ENCODE data around the gene SPEF2. TPM values are rescaled to one million over a fixed set of nuclear protein-coding genes. Genes with fewer than 3 reads are reported as not detected.

Gene SPEF2
- total and polyA plus RNA-seq, 9 of the 15 experiments (the other 6 are each of a cell fraction or from before 2014, with no cell fraction given), result 0.11 to 0.62 (median 0.20) TPM; not detected in 2

DNA sequence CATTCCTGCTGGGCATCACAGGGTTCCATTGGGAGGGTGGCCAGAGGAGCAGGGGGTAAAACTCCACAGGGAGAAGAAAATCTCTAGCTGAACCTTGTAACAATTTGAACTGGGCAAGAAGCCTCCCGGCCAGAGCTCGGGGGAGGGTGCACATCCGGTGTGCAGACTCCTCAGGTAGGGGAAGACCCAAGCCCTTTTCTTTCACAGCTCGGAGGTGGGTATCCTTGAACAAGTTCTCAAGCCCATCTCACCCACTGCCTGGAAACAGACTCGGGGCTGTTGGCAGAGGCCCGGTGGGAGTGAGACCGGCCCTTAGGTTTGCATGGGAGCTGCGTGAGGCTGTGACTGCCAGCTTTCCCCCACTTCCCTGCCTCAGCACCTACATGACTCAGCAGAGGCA is 127.5 kb downstream of the SPEF2 start:
- no peak overlapping the region for H3K9ac ChIP-seq (ENCODE audit: insufficient read depth in 1 of 2, low read depth in 2 of 2, low read length in 2 of 2)
- DNase-seq (ENCODE audit: extremely low read depth in 1 of 4, low spot score in 3 of 4) (no peak), FAIRE-seq (no peak), ATAC-seq (no peak)
- POLR2A ChIA-PET, result no interaction called here
- H3K9me3 ChIP-seq (replicated peaks; ENCODE audit: control insufficient read depth, insufficient read depth, low read depth, low read length), result no peaks in the 10 kb centered on the region
- no peaks in the 10 kb centered on the region for H3K9me1 ChIP-seq (ENCODE audit: control insufficient read depth, insufficient read depth, low read length)
- no peak overlapping the region for H2AFZ ChIP-seq (ENCODE audit: low read depth, low read length)
- no peaks in the 10 kb centered on the region for H4K20me1 ChIP-seq (replicated peaks; ENCODE audit: control insufficient read depth, insufficient read depth, low read length)
- H3K27me3 ChIP-seq (ENCODE audit: control insufficient read depth in 2 of 2, insufficient read depth in 2 of 2, low read length in 2 of 2), result no peaks in the 10 kb centered on the region
- H3K27ac ChIP-seq (ENCODE audit: extremely low read depth, low read depth, low read length), result no peak overlapping the region
- H3K4me1 ChIP-seq (replicated peaks in 1 of 2; ENCODE audit: control insufficient read depth in 2 of 2, insufficient read depth in 2 of 2, low read length in 2 of 2), result no peaks in the 10 kb centered on the region
- intact Hi-C loops (cut with micrococcal nuclease), result no loop called here
- BruUV-seq (replicated peaks), result no TSS peak
- no peak overlapping the region for H3K4me3 ChIP-seq
- H3K79me2 ChIP-seq (ENCODE audit: control insufficient read depth, insufficient read depth, low read length), result no peaks in the 10 kb centered on the region
- no peak overlapping the region for H3K4me2 ChIP-seq (ENCODE audit: insufficient read depth, low read length)
- no peaks in the 10 kb centered on the region for H3K36me3 ChIP-seq (ENCODE audit: control insufficient read depth, insufficient read depth, low read length)
- WGBS (ENCODE audit: insufficient coverage, low coverage, missing lambda C conversion rate), result 2% methylated on average over 7 of the region's 8 CpGs
- in situ Hi-C loops (cut with MboI), result no loop called here
- CTCF ChIA-PET (ENCODE audit: low intra/inter-chr PET ratio), result no interaction called here
- TF ChIP-seq, protein P1, sequence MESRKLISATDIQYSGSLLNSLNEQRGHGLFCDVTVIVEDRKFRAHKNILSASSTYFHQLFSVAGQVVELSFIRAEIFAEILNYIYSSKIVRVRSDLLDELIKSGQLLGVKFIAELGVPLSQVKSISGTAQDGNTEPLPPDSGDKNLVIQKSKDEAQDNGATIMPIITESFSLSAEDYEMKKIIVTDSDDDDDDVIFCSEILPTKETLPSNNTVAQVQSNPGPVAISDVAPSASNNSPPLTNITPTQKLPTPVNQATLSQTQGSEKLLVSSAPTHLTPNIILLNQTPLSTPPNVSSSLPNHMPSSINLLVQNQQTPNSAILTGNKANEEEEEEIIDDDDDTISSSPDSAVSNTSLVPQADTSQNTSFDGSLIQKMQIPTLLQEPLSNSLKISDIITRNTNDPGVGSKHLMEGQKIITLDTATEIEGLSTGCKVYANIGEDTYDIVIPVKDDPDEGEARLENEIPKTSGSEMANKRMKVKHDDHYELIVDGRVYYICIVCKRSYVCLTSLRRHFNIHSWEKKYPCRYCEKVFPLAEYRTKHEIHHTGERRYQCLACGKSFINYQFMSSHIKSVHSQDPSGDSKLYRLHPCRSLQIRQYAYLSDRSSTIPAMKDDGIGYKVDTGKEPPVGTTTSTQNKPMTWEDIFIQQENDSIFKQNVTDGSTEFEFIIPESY (CRISPR knock-in tag; IDR thresholded peaks at IDR 0.05), result no peak
- TF ChIP-seq ZC3H11A (IDR thresholded peaks at IDR 0.05; ENCODE audit: low read depth, low read length) (no peak), ZNF324 (CRISPR knock-in tag; IDR thresholded peaks at IDR 0.05) (no peak), TAF1 (IDR thresholded peaks at IDR 0.05; ENCODE audit: control insufficient read depth, extremely low read depth, insufficient read depth, low read length, severe bottlenecking) (no peak), ZNF12 (CRISPR knock-in tag; IDR thresholded peaks at IDR 0.05) (no peak)
